SKM-1 (cell line): Measurements from ENCODE around the gene HPS1.

ENCODE experiments used
- DNase-seq: peaks from one replicate; lab custom pipeline; 2025; ENCODE audit not compliant: unreplicated experiment; lab: John Stamatoyannopoulos, UW

HPS1 gene

DNA sequence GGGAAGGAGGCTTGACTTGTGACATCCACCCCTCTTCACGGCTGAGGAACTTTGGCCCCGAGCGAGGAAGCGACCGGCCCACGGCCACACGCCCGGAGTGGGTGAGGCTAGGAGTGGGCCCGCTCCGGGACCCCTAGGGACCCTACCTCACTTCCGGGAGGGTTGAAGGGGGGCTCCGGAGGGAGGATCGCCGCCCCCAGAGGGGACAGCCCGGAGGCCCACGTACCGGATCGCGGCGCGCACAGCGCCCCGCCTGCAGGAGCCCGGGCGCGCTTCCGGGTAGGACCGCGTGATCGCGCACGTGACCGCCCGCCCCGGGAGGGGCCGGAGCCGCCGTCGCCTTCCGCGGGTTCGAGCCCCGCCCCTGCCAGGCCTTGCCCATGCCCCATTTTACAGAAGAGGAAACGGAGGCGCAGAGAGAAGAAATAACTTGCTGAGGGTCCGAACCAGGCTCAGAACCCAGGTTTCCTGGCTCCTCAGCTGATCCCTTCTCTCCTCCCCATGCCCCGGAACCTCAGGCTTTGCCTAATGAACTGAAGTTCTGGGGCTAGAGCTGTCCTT lies at the start of gene HPS1:
HPS1 (minus strand) TSS at position 275 of the 561 bp plus-strand sequence. CDS start 3,695 bp downstream, outside the sequence.
- peak; percentile 64 for DNase-seq

DNA sequence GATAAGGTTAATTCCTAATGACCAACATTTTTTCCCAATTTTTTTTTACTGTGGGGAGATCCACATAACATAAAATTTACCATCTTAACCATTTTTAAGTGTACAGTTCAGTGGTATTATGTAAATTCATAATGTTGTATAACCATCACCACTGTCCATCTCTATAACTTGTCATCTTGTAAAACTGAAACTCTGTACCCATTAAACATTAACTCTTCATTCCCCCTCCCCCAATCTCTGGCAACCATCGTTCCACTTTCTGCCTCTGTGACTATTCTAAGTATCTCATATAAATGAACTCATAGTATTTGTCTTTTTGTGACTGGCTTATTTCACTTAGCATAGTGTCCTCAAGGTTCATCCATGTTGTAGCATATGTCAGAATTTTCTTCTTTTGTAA lies 46.0 kb upstream of the HPS1 start:
- no peak for DNase-seq

DNA sequence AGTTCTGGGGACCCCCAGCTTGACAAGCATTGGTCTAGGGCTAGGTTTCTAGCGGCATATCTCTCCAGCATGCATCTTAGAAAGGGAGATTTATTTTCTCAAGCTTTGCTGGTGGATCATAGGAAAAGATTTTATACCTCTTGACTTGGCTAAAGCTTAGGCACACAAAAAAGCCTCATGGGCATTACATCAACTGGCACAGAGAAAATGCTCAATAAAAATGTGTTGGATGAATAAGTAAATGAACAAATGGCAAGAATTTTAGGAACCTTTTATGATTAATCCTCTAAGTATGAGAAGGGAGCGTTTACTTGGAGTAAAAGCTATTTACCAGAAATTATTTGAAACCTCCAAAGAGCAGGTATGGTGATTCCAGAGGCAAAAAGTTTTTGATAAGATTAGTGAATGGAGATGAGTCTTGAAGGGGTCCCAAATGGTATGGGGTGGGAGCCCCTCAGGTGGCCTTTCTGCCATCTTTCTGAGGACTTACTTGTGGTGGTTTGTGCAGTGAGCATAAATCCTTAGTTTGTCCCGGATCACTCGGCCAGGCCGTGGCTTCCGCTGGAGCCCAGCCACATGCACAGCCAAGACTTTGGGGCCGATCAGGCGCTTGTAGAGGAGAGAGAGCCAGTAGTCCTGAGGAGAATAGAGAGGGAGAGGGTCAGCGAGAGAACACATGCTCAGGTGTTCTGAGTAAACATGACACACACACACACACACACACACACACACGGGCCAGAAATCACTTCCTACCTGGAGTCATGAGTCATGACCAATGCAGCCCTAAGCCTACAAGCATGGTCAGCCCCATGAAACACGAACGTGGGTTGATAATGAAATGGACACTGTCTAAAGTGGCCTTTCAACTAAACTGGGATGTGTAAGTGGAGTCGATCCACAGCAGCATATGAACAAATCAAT lies 43.1 kb upstream of the HPS1 start:
- DNase-seq, result no peak

DNA sequence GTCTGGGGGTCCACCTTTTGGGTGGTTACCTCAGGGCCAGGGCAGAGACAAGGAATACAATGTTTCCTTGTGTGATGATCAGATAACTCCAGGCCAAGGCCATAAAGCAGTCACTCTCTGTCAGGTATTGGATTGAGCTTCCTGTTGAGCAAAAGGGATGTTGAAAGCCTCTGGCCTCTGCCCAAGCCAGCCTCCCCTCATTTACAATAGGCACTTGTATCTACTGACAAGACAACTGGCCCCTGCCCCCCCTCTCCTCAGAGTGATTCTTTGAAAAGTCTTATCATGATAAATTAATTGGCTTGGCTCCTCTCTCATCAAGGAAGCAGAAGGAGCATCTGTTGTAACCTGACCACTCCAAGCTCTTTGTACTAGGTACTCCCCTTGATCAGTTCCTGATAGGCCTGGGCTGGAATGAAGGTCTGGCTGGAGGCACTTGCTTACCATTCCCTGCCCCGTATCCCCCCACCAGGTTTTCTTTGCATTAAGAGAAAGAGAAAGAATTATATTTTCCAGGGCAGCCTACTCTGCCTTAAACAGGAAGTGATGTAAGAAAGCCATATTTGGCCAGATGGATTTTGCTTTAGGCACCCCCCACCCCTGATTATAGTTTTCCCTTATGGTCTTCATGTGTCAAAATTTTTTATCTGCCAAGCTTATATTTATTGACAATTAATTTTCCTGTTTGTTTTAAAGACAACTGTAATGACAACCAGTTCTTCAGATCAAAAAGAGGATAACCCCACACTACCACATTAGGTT lies 42.1 kb upstream of the HPS1 start:
- peak; percentile 36 for DNase-seq

DNA sequence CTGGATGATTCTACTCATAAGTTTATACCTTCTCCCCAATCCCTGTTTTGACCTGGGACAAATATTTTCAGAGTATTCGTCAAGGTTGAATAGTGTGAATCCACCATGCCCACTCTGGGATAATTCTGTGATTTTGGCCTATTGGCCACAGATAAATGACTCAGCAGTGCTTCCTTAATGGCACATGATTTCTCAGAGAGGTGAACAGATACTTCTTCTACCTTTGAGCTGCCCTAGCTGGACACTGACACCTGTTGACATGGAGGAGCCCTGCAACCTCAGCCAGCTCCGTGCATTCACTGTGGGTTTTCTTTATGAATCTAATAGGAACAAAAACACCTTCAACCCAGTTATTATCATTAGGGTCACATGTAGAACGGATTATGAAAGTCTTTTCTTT lies 40.9 kb upstream of the HPS1 start:
- no peak for DNase-seq

DNA sequence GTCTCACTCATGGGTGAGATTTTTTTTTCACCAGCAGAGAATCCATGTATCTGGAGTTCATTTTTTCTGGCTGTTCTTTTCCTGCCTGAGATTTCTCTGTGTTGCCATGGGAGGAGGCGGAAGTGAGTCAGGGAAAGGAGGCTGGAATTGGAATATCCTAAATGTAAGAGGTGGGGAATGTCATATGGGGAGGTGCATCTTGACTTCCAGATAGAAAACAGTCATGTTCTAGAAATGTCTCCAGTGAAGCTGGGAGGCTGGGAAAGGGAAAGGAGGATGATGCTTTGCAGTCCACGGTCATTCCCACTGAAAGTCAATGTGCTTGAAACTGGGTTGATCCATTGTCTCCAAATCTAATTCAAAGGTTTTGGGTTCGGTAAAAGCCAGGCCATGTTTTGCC lies 39.7 kb upstream of the HPS1 start:
- no peak for DNase-seq

GRCh38 chr10:98485959-98486358 lies 39.2 kb upstream of the HPS1 start:
- no peak for DNase-seq

GRCh38 chr10:98483658-98484057 lies 36.9 kb upstream of the HPS1 start:
- no peak for DNase-seq

- DNase-seq, result no peak
Measured at GRCh38 chr10:98482096-98482495, 35.4 kb upstream of the HPS1 start.

- no peak for DNase-seq
Measured at GRCh38 chr10:98481404-98481945, 34.7 kb upstream of the HPS1 start.

- DNase-seq, result no peak
Measured at GRCh38 chr10:98478430-98479222, 31.9 kb upstream of the HPS1 start.

GRCh38 chr10:98477861-98478260 lies 31.1 kb upstream of the HPS1 start:
- no peak for DNase-seq

GRCh38 chr10:98474628-98475027 lies 27.9 kb upstream of the HPS1 start:
- no peak for DNase-seq

GRCh38 chr10:98472196-98472595 lies 25.5 kb upstream of the HPS1 start:
- no peak for DNase-seq

- no peak for DNase-seq
Measured at GRCh38 chr10:98470850-98471249, 24.1 kb upstream of the HPS1 start.

DNA sequence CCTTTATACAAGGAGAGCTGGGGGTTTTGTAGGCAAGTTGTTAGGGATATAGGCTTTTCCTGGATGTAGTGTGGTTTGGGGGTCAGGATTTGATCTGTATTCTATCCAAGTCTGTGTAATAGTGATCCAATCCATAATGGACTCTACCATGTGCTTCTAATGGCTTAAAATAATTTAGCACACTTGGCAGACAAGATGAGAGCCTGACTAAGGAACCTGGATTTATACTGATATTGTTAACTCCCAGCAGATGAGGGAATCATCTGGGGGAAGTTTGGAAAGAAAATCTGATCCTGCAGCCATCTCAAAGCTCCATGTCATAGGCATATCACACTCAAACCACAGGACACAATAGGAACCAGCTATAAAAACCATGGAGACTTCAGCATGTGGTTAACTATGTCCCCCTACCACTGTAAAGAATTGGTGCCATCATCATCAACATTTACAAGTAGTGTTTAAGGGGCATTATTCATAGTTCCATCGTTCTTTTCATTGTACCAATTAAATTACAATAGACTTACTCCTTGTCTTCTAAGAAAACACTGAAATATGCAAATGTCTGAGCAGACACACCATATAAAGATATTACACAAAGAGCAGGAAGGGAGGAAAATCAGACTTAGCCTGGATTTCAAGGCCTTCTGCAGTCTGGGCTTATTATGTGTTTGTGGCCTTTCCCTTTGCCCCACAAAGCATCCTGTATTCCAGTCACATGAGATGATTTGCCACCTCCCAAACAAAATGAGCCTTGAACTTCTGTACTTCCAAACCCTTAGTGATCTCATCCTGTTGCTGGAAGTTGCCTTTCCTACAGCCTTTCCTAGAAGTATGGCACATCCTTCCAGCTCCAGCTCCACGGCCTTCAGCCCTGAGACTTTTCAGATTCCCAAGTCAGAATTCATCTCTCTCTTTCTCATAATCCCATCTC lies 22.5 kb upstream of the HPS1 start:
- no peak for DNase-seq

DNA sequence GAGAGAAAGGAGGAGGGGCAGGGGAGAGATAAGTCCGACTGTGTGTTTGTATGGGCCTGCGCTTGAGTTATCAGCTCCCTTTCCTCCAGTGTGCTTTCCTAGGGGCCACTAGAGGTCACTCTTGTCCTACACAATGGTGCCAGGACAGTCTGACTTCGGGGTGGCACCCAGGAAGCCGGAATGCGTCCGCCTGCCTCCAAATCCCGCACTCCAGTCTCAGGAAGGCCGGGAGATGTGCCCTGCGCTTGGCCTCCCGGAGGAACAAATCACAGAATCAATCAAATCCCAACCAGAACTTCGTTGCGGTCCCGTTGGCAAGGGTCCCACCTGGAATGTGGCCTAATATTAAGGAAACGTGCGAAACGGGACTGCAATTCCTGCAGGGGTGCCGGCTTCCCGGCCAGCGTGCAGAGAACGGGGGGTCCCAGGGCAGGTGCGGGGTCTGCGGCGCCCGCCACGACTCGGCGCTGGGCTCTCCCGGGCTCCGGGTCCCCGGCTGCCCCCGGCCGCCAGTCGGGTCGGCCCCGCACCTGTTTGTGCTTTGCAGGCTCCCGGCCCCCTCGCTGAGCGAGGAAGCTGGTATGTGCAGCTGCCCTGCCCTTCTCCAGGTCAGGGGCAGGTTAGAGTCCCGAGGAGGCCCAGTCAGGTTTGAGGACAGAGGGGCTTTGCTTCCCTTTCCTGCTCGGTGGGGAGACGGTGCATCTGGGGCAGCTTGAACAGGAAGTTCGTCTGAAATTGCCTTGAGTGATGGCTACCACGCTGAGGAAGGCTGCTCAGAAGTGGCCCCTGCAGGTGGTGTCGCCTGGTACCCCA lies 21.0 kb upstream of the HPS1 start:
- DNase-seq, result peak; percentile 75

DNA sequence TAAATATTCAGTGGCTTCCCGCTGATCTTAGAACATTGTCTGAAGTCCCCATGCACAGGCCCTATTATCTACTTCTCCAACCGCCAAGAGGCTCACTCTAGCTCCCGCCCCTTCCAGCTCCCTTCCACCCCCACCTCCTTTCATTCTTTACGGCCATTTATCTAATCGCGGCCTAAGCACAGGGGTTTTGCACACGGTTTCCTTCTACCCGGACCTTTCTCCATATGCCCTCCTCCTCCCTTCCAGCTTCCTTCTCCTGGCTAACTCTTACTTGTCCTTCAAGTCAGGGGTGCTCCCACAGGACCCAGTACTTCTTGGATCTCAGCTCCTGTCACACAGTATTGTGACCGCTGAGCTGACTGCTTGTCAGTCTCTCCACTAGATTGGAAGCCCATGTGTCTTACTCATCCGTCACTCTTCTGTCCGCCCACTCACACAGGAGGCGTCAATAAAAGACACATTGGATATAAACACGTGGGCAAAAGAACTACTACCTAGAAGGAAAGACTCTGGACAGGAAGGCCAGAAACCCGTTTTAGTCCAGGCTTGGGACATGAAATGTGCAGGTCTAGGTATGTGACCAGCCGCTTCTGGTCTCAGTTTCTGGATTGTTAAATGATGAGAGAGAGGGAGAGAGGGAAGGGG lies 20.2 kb upstream of the HPS1 start:
- no peak for DNase-seq
